ENCODE data around the gene STXBP1. TPM values are rescaled to one million over a fixed set of nuclear protein-coding genes. Genes with fewer than 3 reads are reported as not detected.

STXBP1 gene
- polyA plus RNA-seq, 3 donors: 0.27 to 0.59 TPM; not detected in 1

- DNase-seq: peak in 1 of 3 donors; percentile 53
- peaks cover 12% of the 10 kb centered on the region for H3K79me2 ChIP-seq (ENCODE audit: insufficient read depth, low read length)
- no peak overlapping the region for H3K4me3 ChIP-seq (replicated peaks in 1 of 3; ENCODE audit: low read depth in 2 of 3, low read length in 3 of 3)
- H3K4me1 ChIP-seq (ENCODE audit: control insufficient read depth in 1 of 2, insufficient read depth in 2 of 2, low read length in 2 of 2): peaks cover 56 to 58% of the 10 kb centered on the region in 2 donors
- no CpG with 5 or more reads among the region's 4 CpGs for WGBS (ENCODE audit: insufficient coverage)
- no peak overlapping the region for H3K9ac ChIP-seq (ENCODE audit: insufficient read depth, low read length, poor library complexity, severe bottlenecking)
- peaks cover 54% of the 10 kb centered on the region for H3K4me1 Mint-ChIP-seq
- peaks cover 4% of the 10 kb centered on the region for H4K20me1 ChIP-seq (ENCODE audit: insufficient read depth, low read length)
- peaks cover 0 to 3% (median 0%) of the 10 kb centered on the region in 7 donors for H3K9me3 Mint-ChIP-seq
- H3K36me3 ChIP-seq (replicated peaks in 1 of 2; ENCODE audit: control insufficient read depth in 1 of 2, insufficient read depth in 2 of 2, low read length in 2 of 2): no peaks in the 10 kb centered on the region
- TF ChIP-seq, protein P1, sequence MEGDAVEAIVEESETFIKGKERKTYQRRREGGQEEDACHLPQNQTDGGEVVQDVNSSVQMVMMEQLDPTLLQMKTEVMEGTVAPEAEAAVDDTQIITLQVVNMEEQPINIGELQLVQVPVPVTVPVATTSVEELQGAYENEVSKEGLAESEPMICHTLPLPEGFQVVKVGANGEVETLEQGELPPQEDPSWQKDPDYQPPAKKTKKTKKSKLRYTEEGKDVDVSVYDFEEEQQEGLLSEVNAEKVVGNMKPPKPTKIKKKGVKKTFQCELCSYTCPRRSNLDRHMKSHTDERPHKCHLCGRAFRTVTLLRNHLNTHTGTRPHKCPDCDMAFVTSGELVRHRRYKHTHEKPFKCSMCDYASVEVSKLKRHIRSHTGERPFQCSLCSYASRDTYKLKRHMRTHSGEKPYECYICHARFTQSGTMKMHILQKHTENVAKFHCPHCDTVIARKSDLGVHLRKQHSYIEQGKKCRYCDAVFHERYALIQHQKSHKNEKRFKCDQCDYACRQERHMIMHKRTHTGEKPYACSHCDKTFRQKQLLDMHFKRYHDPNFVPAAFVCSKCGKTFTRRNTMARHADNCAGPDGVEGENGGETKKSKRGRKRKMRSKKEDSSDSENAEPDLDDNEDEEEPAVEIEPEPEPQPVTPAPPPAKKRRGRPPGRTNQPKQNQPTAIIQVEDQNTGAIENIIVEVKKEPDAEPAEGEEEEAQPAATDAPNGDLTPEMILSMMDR (IDR thresholded peaks at IDR 0.05): no peak
- H3K9me3 ChIP-seq (replicated peaks in 1 of 2; ENCODE audit: control insufficient read depth in 1 of 2, insufficient read depth in 1 of 2, low read length in 2 of 2): no peaks in the 10 kb centered on the region
- H3K4me3 Mint-ChIP-seq: no peak overlapping the region
- intact Hi-C loops (cut with micrococcal nuclease): loop anchor here (2.0 to 5.0 kb wide), 4 partner anchors 14 to 83 kb away; no protein-coding TSS in a partner anchor
- H2AFZ ChIP-seq (ENCODE audit: insufficient read depth, low read depth, low read length, poor library complexity, severe bottlenecking): peak overlapping the region; percentile 7
- H3K27me3 Mint-ChIP-seq (ENCODE audit: low read depth in 3 of 3): peaks cover 4 to 15% (median 8%) of the 10 kb centered on the region in 3 donors
- H3K4me2 ChIP-seq (replicated peaks; ENCODE audit: extremely low read depth, low read length, poor library complexity, severe bottlenecking): no peak overlapping the region
- peak overlapping the region; percentile 75 to 91 (median 81) for H3K27ac Mint-ChIP-seq
- peaks cover 7 to 13% of the 10 kb centered on the region in 2 donors for H3K36me3 Mint-ChIP-seq
- no peaks in the 10 kb centered on the region for H3K27me3 ChIP-seq (ENCODE audit: control insufficient read depth in 2 of 2, insufficient read depth in 2 of 2, low read length in 2 of 2)
- H3K27ac ChIP-seq (ENCODE audit: low read depth in 1 of 2, low read length in 2 of 2): peak overlapping the region; percentile 26 to 72
Measured at GRCh38 chr9:127585161-127585819, 26.8 kb upstream of the STXBP1 start.

DNA sequence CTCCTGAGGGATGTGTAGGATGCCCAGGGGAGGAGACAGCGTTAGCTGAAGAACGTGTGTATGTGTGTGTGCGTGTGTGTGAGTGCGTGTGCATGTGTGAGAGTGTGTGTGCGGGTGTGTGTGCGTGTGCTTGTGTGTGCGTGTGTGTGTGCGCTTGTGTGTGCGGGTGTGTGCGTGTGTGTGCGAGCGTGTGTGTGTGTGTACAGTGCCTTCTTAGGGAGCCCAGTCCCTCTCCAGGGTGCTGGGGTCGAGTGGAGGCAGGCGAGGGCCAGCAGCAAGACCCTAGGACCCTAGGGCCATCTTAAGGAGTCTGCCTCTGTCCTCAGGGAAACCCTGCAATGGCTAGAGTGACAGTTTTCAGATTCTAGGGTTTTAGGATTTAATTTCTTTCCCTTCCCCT is 26.0 kb upstream of the STXBP1 start:
- 79% methylated on average over 12 of the region's 14 CpGs for WGBS (ENCODE audit: insufficient coverage)
- H3K9ac ChIP-seq (ENCODE audit: insufficient read depth, low read length, poor library complexity, severe bottlenecking): no peak overlapping the region
- peaks cover 4% of the 10 kb centered on the region for H4K20me1 ChIP-seq (ENCODE audit: insufficient read depth, low read length)
- H2AFZ ChIP-seq (ENCODE audit: insufficient read depth, low read depth, low read length, poor library complexity, severe bottlenecking): peak overlapping the region; percentile 7
- H3K4me2 ChIP-seq (replicated peaks; ENCODE audit: extremely low read depth, low read length, poor library complexity, severe bottlenecking): peak overlapping the region; percentile 9
- no peaks in the 10 kb centered on the region for H3K27me3 ChIP-seq (ENCODE audit: control insufficient read depth in 2 of 2, insufficient read depth in 2 of 2, low read length in 2 of 2)
- H3K4me1 Mint-ChIP-seq: peaks cover 46% of the 10 kb centered on the region
- H3K4me3 ChIP-seq (replicated peaks in 1 of 3; ENCODE audit: low read depth in 2 of 3, low read length in 3 of 3): no peak overlapping the region
- peaks cover 4 to 15% (median 8%) of the 10 kb centered on the region in 3 donors for H3K27me3 Mint-ChIP-seq (ENCODE audit: low read depth in 3 of 3)
- intact Hi-C loops (cut with micrococcal nuclease): loop anchor here (2.0 to 5.0 kb wide), 3 partner anchors 59 to 84 kb away; no protein-coding TSS in a partner anchor
- TF ChIP-seq, protein P1 (IDR thresholded peaks at IDR 0.05): no peak
- peaks cover 1 to 10% of the 10 kb centered on the region in 2 donors for H3K36me3 Mint-ChIP-seq
- H3K4me1 ChIP-seq (ENCODE audit: control insufficient read depth in 1 of 2, insufficient read depth in 2 of 2, low read length in 2 of 2): peaks cover 48 to 50% of the 10 kb centered on the region in 2 donors
- H3K36me3 ChIP-seq (replicated peaks in 1 of 2; ENCODE audit: control insufficient read depth in 1 of 2, insufficient read depth in 2 of 2, low read length in 2 of 2): no peaks in the 10 kb centered on the region
- peak overlapping the region in 1 of 2 donors; percentile 56 for H3K4me3 Mint-ChIP-seq
- H3K9me3 Mint-ChIP-seq: peaks cover 0 to 3% (median 0%) of the 10 kb centered on the region in 7 donors
- H3K9me3 ChIP-seq (replicated peaks in 1 of 2; ENCODE audit: control insufficient read depth in 1 of 2, insufficient read depth in 1 of 2, low read length in 2 of 2): no peaks in the 10 kb centered on the region
- peak overlapping the region; percentile 75 to 91 (median 81) for H3K27ac Mint-ChIP-seq
- peak overlapping the region; percentile 26 to 72 for H3K27ac ChIP-seq (ENCODE audit: low read depth in 1 of 2, low read length in 2 of 2)
- H3K79me2 ChIP-seq (ENCODE audit: insufficient read depth, low read length): peaks cover 5% of the 10 kb centered on the region
- DNase-seq: no peak
